Measurements from ENCODE around the gene TMOD3. TPM values are rescaled to one million over a fixed set of nuclear protein-coding genes. Genes with fewer than 3 reads are reported as not detected.

TMOD3 gene
- total and polyA plus RNA-seq, 2 of the 4 experiments (the other 2 are of a cell fraction): 10.7 to 22.0 TPM

- H3K18ac ChIP-seq (ENCODE audit: low read depth, low read length): no peak overlapping the region
- H3K9me1 ChIP-seq (ENCODE audit: insufficient read depth, low read length): peaks cover 7% of the 10 kb centered on the region; the same call in 1 of the 2 replicates
- TF ChIP-seq ELK1 (IDR thresholded peaks at IDR 0.05; ENCODE audit: borderline replicate concordance, low read depth, low read length): no peak
- TF ChIP-seq RCOR1 (IDR thresholded peaks at IDR 0.05; ENCODE audit: insufficient replicate concordance, low read length): no peak
- TF ChIP-seq CHD1 (IDR thresholded peaks at IDR 0.05; ENCODE audit: low read depth, low read length): no peak
- no peak for TF ChIP-seq MAFK (IDR thresholded peaks at IDR 0.05; ENCODE audit: low read depth, low read length)
- TF ChIP-seq FOS (IDR thresholded peaks at IDR 0.05; ENCODE audit: low read depth, low read length): no peak
- TF ChIP-seq CEBPB (IDR thresholded peaks at IDR 0.05; ENCODE audit: low read depth, low read length): no peak
- TF ChIP-seq CTCF (conservative IDR thresholded peaks at IDR 0.05; ENCODE audit: low read depth, low read length): peak; percentile 41
- no peak for TF ChIP-seq USF2 (IDR thresholded peaks at IDR 0.05; ENCODE audit: low read depth, low read length)
- no peak for TF ChIP-seq RFX5 (IDR thresholded peaks at IDR 0.05; ENCODE audit: low read depth, low read length)
- no peak for TF ChIP-seq MXI1 (IDR thresholded peaks at IDR 0.05; ENCODE audit: borderline replicate concordance, low read depth, low read length)
- peak; percentile 11; the same call in 1 of the 2 replicates for TF ChIP-seq RAD21 (IDR thresholded peaks at IDR 0.05; ENCODE audit: low read length)
- BruUV-seq (replicated peaks): no TSS peak
- no CpG with 5 or more reads among the region's 3 CpGs for WGBS, 2 experiments (ENCODE audit: extremely low coverage in 2 of 2, insufficient read length in 1 of 2)
- H2BK5ac ChIP-seq (ENCODE audit: low read depth, low read length, poor library complexity, severe bottlenecking): no peak overlapping the region
- H2BK120ac ChIP-seq (ENCODE audit: low read depth, low read length): no peak overlapping the region
- H3K36me3 ChIP-seq (ENCODE audit: control insufficient read depth, insufficient read depth, low read length): peaks cover 3% of the 10 kb centered on the region
- H3K27me3 ChIP-seq (ENCODE audit: control insufficient read depth, insufficient read depth, low read length): no peaks in the 10 kb centered on the region
- no peak overlapping the region for H3K27ac ChIP-seq (ENCODE audit: insufficient read depth, low read length)
- H3K4me3 ChIP-seq (ENCODE audit: insufficient read depth, low read depth, low read length): no peak overlapping the region
- H3K4me2 ChIP-seq (ENCODE audit: low read depth, low read length): no peak overlapping the region
- H3K4ac ChIP-seq (ENCODE audit: low read depth, low read length): no peak overlapping the region
- peaks cover 4% of the 10 kb centered on the region; the same call in 1 of the 2 replicates for H3K4me1 ChIP-seq (ENCODE audit: control insufficient read depth, insufficient read depth, low read length)
- no peaks in the 10 kb centered on the region for H3K79me1 ChIP-seq (ENCODE audit: low read depth in 1 of 2, low read length in 2 of 2)
- H2AFZ ChIP-seq (replicated peaks; ENCODE audit: low read length, poor library complexity): no peak overlapping the region
- no peak overlapping the region for H2BK15ac ChIP-seq (ENCODE audit: low read depth, low read length)
- H3K14ac ChIP-seq (replicated peaks; ENCODE audit: low read depth, low read length): no peak overlapping the region
- H4K91ac ChIP-seq (ENCODE audit: insufficient read depth, low read depth, low read length): no peak overlapping the region
- no peak overlapping the region for H3K56ac ChIP-seq (ENCODE audit: extremely low read depth, insufficient read depth, low read length)
- no peak overlapping the region for H3K23ac ChIP-seq (ENCODE audit: low read depth, low read length)
- DNase-seq (peak; percentile 18), ATAC-seq (ENCODE audit: low read depth) (peak; percentile 59; the same call in 1 of the 2 replicates)
- no peak overlapping the region for H2AK5ac ChIP-seq (ENCODE audit: low read depth, low read length)
- no peak overlapping the region for H4K8ac ChIP-seq (ENCODE audit: low read depth in 2 of 2, low read length in 2 of 2)
- no peak overlapping the region for H2BK20ac ChIP-seq (ENCODE audit: low read depth, low read length)
- dilution Hi-C loops (cut with HindIII; ENCODE audit: low sequenced_read_pairs, unreplicated experiment) (no loop called here), in situ Hi-C loops (cut with MboI; ENCODE audit: low sequenced_read_pairs) (no loop called here), intact Hi-C loops (cut with micrococcal nuclease) (no loop called here)
- ChIA-PET CTCF (no interaction called here), POLR2A (ENCODE audit: unreplicated experiment) (no interaction called here)
- H3K9ac ChIP-seq (ENCODE audit: low read depth, low read length): no peak overlapping the region
- no peak overlapping the region for H2AK9ac ChIP-seq (replicated peaks; ENCODE audit: low read depth, low read length, poor library complexity)
- no peak overlapping the region for H4K5ac ChIP-seq (ENCODE audit: low read depth, low read length)
- H4K20me1 ChIP-seq (ENCODE audit: insufficient read depth, low read length): no peaks in the 10 kb centered on the region; the same call in 1 of the 2 replicates
- H3K9me3 ChIP-seq (ENCODE audit: control insufficient read depth, insufficient read depth, low read length): no peaks in the 10 kb centered on the region
Observed at GRCh38 chr15:51801391-51801835, 28.0 kb upstream of the TMOD3 start.

Data from IMR-90 (cell line).